HepG2 (cell line): ENCODE results near the gene APOA1. TPM values are rescaled to one million over a fixed set of nuclear protein-coding genes. Genes with fewer than 3 reads are reported as not detected.

ENCODE experiments used
- DPF2 ChIP-seq: sonication (generic); formaldehyde crosslinking; IDR thresholded peaks from 2 replicates; pipeline ENCODE4 v1.4.0; 2020; ENCODE audit warnings: mild to moderate bottlenecking, low read depth, missing genetic modification reagents, borderline replicate concordance
- HOXA9 ChIP-seq: sonication (generic); formaldehyde crosslinking; IDR thresholded peaks from 2 replicates; pipeline ENCODE4 v1.8.1; 2022; ENCODE audit warnings: missing genetic modification reagents, mild to moderate bottlenecking, moderate library complexity, borderline replicate concordance
- JUN ChIP-seq: sonication (generic); formaldehyde crosslinking; IDR thresholded peaks from 2 replicates; pipeline ENCODE4 v1.4.0; 2020; ENCODE audit warnings: mild to moderate bottlenecking, missing genetic modification reagents
- KLF6 ChIP-seq: IDR thresholded peaks from 2 replicates; pipeline ENCODE4 v1.8.0; 2016; ENCODE audit warnings: missing biosample characterization, missing genetic modification reagents
- PPARG ChIP-seq: conservative IDR thresholded peaks from 2 replicates; pipeline ENCODE4 v1.6.1; 2016; ENCODE audit warnings: missing biosample characterization, missing genetic modification reagents
- RFXANK ChIP-seq: IDR thresholded peaks from 2 replicates; pipeline ENCODE4 v1.6.1; 2016
- SMARCC2 ChIP-seq: fragments of 450-650 bp; IDR thresholded peaks from 2 replicates; pipeline ENCODE4 v1.6.1; 2017; ENCODE audit warnings: antibody characterized with exemption, mild to moderate bottlenecking
- SRSF9 ChIP-seq: fragments of 200-400 bp; formaldehyde crosslinking; IDR thresholded peaks from 2 replicates; pipeline ENCODE4 v1.6.1; 2018; ENCODE audit warnings: borderline replicate concordance, mild to moderate bottlenecking, low read depth, low read length; ENCODE audit not compliant: insufficient read depth, poor library complexity, severe bottlenecking
- ZBTB49 ChIP-seq: sonication (generic); formaldehyde crosslinking; IDR thresholded peaks from 2 replicates; pipeline ENCODE4 v1.4.0; 2020; ENCODE audit warnings: missing genetic modification reagents, borderline replicate concordance
- ZFP90 ChIP-seq: sonication (generic); formaldehyde crosslinking; IDR thresholded peaks from 2 replicates; pipeline ENCODE4 v1.8.0; 2022; ENCODE audit warnings: missing genetic modification reagents, mild to moderate bottlenecking, inconsistent platforms, borderline replicate concordance
- ZHX1 ChIP-seq: sonication (generic); formaldehyde crosslinking; IDR thresholded peaks from 2 replicates; pipeline ENCODE4 v1.8.1; 2022; ENCODE audit warnings: low read depth, mild to moderate bottlenecking, missing genetic modification reagents
- ZNF18 ChIP-seq: sonication (generic); formaldehyde crosslinking; IDR thresholded peaks from 2 replicates; pipeline ENCODE4 v1.8.0; 2022; ENCODE audit warnings: mild to moderate bottlenecking, missing genetic modification reagents; ENCODE audit not compliant: insufficient replicate concordance
- ZNF260 ChIP-seq: sonication (generic); formaldehyde crosslinking; IDR thresholded peaks from 2 replicates; pipeline ENCODE4 v1.4.0; 2020; ENCODE audit warnings: missing genetic modification reagents, low read depth, mild to moderate bottlenecking, borderline replicate concordance
- ZNF367 ChIP-seq: sonication (generic); formaldehyde crosslinking; IDR thresholded peaks from 2 replicates; pipeline ENCODE4 v1.4.0; 2020; ENCODE audit warnings: missing genetic modification reagents, borderline replicate concordance
- ZNF605 ChIP-seq: sonication (generic); formaldehyde crosslinking; IDR thresholded peaks from 2 replicates; pipeline ENCODE4 v1.8.0; 2022; ENCODE audit warnings: mild to moderate bottlenecking, missing genetic modification reagents
- ZNF614 ChIP-seq: IDR thresholded peaks from 2 replicates; pipeline ENCODE4 v1.6.1; 2018; ENCODE audit warnings: missing biosample characterization, missing genetic modification reagents, inconsistent platforms, borderline replicate concordance
- ZNF703 ChIP-seq: sonication (generic); formaldehyde crosslinking; IDR thresholded peaks from 2 replicates; pipeline ENCODE4 v1.5.1; 2020; ENCODE audit warnings: missing genetic modification reagents, mild to moderate bottlenecking, moderate library complexity, borderline replicate concordance
- ZNF781 ChIP-seq: sonication (generic); formaldehyde crosslinking; IDR thresholded peaks from 2 replicates; pipeline ENCODE4 v1.5.1; 2020; ENCODE audit warnings: borderline replicate concordance, mild to moderate bottlenecking, missing genetic modification reagents; ENCODE audit errors: not compliant biosample characterization
- ZNF784 ChIP-seq: sonication (generic); formaldehyde crosslinking; IDR thresholded peaks from 2 replicates; pipeline ENCODE4 v1.5.1; 2020; ENCODE audit warnings: missing genetic modification reagents, mild to moderate bottlenecking, borderline replicate concordance
- ZUFSP ChIP-seq: sonication (generic); formaldehyde crosslinking; IDR thresholded peaks from 2 replicates; pipeline ENCODE4 v1.9.0; 2021; ENCODE audit warnings: missing genetic modification reagents, mild to moderate bottlenecking, borderline replicate concordance
- polyA plus RNA-seq, 8 experiments: library from polyadenylated mRNA; depleted of rRNA in 3 of 8; stranded (reverse) in 7 of 8; unstranded in 1 of 8; fragments of >200 nt; fragmentation: Illumina TruSeq in 4 of 8; extraction: Trizol in 4 of 8; gene quantifications; 2 replicates each; pipeline versions ENCODE4 v1.2.1 to v1.2.3, GENCODE V29; 2011 to 2016; ENCODE audit warnings: low read depth in 4 of 8, missing spikeins in 1 of 8, mixed read lengths in 1 of 8; ENCODE audit not compliant: insufficient read depth in 1 of 8
- total RNA-seq, 5 experiments: library from RNA; depleted of rRNA; stranded (reverse); fragments of >200 nt; fragmentation: Illumina TruSeq; extraction: Trizol; gene quantifications; 2 replicates each; pipeline ENCODE4 v1.2.3, GENCODE V29; 2016; ENCODE audit warnings: low read depth in 1 of 5

Gene APOA1
- total and polyA plus RNA-seq, 2 of the 13 experiments (the other 11 are each of a cell fraction or from before 2014, with no cell fraction given): 1,973 to 5,485 TPM

- no peak for TF ChIP-seq ZHX1 (CRISPR knock-in tag)
- no peak for TF ChIP-seq DPF2 (CRISPR knock-in tag)
- no peak for TF ChIP-seq ZNF18 (CRISPR knock-in tag)
- TF ChIP-seq ZNF260 (CRISPR knock-in tag): no peak
- TF ChIP-seq JUN (CRISPR knock-in tag): no peak
- no peak for TF ChIP-seq ZUFSP
- TF ChIP-seq KLF6 (CRISPR knock-in tag): 0 out of 2 replicates have a peak, but pooled peaks have one; percentile 20
- no peak for TF ChIP-seq ZNF367 (CRISPR knock-in tag)
- no peak for TF ChIP-seq SRSF9
- TF ChIP-seq ZNF784 (CRISPR knock-in tag): no peak
- no peak for TF ChIP-seq RFXANK (CRISPR knock-in tag)
- TF ChIP-seq ZFP90 (CRISPR knock-in tag): no peak
- no peak for TF ChIP-seq ZNF781 (CRISPR knock-in tag)
- TF ChIP-seq ZNF614 (CRISPR knock-in tag): no peak
- no peak for TF ChIP-seq SMARCC2
- no peak for TF ChIP-seq ZNF703 (CRISPR knock-in tag)
- TF ChIP-seq PPARG (CRISPR knock-in tag): no peak
- TF ChIP-seq ZBTB49: no peak
- no peak for TF ChIP-seq ZNF605 (CRISPR knock-in tag)
- no peak for TF ChIP-seq HOXA9 (CRISPR knock-in tag)
Observed at GRCh38 chr11:116840746-116841296, 3.4 kb upstream of the APOA1 start (continued).
